GM19452 (cell line): ENCODE results near the gene VEGFA.

Experiments used
- ATAC-seq: cut with Tn5 transposase; IDR thresholded peaks from one replicate; pipeline ENCODE4 v1.9.1; 2021; ENCODE audit not compliant: unreplicated experiment

The VEGFA gene

DNA sequence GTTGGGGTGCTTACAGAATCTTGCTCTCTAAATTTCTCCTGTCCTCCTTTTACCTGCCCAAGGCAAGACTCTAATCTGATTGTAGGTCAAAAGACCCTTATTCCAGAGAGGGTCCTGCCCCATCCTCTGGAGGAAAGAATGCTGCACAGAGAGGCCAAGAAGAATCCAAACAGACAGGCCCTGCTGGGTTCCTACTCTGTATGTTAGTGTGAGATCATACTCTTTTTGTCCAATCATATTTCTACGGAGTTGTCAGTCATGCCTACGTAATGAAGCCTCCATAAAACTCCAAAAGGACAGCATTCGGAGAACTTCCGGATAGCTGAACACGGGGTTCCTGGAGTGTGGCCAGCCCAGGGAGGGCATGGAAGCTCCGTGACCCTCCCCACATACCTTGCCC lies 50.5 kb downstream of the VEGFA start:
- no peak for ATAC-seq

- no peak for ATAC-seq
Observed at GRCh38 chr6:43821101-43821886, 51.3 kb downstream of the VEGFA start.

DNA sequence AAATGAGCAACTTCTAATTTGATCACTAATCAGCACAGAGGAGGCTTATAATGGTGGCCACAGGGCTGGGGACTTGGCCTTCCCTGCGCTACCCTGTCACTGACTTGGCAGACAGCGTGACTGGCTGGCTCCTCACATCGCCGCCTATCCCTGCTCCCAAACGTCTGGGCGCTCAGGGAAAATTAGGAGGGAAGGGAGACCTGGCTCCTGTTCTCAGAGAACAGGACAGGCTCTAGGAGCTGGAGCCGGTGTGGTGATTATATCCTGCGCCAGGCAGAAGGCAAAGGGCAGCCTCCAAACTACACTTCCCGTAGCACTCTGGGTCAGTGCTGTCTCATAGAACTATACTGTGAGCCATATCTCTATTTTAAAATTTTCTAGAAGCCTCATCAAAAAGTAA lies 53.4 kb downstream of the VEGFA start:
- ATAC-seq = no peak

- no peak for ATAC-seq
Observed at GRCh38 chr6:43823879-43824702, 54.1 kb downstream of the VEGFA start.

GRCh38 chr6:43824703-43825064 lies 54.7 kb downstream of the VEGFA start:
- no peak for ATAC-seq

DNA sequence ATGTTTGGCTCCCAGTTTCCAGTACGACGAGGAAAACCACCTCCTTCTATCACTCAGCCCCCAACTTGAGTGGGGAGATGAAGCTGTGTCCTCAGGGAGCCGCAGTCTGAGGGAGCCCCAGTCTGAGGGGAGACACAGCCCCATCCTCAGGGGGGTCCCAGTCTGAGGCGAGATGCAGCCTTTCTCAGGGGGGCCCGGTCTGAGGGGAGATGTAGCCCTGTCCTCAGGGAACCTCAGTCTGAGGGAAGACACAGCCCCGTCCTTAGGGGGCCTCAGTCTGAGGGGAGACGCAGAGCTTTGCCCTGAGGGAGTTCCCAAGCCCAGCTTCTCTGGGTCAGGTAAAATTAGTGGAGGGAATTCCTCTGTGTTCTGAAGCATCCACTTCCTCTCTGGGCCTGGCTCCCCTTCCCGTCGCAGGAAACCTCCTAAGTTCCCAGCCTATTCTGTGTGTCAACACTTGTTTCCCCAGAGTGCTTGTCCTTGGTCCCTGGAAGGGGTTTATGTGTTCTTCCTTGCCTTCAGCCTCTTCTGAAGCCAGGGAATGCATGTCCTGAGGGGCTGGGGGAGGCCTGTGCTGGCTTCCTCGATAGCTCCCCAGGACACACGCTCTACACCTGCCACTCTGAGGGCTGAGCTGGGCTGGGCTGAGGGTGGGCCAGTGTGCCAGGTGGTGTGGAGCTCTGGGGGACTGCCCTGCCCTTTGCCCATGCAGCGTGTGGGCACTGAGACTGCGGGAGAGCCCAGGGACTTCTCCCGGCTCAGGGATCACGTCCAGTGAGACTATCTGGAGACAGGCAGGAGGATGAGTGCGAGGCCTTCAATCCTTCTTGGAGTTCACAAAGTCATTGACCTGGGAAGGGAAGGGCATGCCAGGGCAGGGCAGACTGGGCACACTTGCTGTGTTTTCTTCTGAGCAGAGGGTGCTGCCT lies 55.4 kb downstream of the VEGFA start:
- ATAC-seq = no peak

DNA sequence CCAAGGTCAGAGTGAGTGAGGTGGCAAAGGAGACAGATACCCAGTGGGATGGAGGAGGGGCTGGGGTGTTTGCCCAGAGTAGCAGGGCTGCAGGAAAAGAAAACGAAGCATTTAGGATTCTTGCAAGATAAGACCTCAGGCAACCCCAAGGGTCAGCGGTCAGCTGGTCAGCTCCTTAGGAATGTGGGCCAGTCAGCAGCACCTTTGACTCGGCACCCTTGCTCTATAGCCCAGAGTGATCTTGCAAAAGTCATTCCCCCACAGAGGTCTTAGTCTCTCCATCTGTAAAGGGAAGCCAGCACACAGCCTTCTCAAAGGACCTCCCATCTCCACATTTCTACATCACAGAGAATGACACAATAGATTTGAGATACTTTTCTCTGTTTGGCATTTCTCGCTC lies 56.7 kb downstream of the VEGFA start:
- ATAC-seq = no peak

DNA sequence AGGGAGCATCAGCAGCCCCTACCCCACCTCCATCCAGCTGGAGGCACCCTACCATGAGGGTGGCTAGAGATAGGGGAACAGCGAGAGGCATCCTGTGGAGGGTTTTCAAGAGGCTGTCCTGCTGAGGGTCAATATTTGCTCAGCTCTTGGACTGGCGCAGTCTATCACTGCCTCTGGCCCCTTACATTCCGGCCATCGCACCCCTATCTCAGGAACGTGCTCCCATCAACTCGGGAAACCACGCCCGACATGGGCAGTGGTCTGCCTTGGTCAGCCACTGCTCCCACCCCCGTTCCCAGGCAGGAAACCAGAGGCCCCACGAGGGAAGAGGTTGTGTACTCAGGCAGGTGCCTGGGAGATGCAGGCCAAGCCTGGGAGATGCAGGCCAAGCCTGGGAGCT lies 57.9 kb downstream of the VEGFA start:
- ATAC-seq = no peak

- ATAC-seq = no peak
Observed at GRCh38 chr6:43828711-43829110, 58.7 kb downstream of the VEGFA start.

DNA sequence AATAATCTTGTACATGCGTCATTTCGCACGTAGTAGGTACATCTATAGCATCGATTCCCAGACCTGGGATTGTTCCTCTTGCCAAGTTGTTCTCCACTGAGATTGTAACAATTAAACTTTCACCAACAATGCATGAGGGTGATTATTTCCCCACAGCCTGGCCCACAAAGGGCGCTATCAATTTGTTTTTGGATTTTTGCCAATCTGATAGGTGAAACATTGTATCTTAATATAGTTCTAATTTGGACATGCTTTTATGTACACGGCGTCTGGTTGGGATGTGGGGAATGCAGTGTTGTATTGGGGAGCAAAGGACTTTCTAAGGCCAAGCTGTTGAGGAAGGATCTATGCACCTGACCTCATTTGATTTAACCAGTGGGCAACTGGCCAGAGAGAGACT lies 59.5 kb downstream of the VEGFA start:
- no peak for ATAC-seq

DNA sequence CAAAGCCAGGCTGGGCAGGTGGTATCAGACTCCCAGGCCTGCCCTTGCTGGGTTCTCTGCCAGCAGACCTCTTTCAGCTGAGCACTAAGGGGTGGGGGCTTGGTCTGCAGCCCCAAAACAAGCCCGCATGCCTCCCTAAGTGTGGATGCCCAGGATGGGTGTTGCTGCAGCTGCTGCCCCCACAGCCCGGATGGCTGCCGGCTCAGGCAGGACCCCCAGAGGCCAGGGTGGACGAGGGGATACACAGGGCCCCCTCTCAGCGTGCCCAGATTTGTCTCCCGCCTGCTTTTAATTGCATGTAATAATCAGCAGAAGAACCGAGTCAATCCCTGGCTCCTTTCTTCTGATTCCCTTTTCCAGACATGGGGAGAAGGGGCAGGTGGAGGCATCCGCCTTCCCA lies 60.8 kb downstream of the VEGFA start:
- ATAC-seq = no peak

- no peak for ATAC-seq
Observed at GRCh38 chr6:43831191-43831590, 61.2 kb downstream of the VEGFA start.

DNA sequence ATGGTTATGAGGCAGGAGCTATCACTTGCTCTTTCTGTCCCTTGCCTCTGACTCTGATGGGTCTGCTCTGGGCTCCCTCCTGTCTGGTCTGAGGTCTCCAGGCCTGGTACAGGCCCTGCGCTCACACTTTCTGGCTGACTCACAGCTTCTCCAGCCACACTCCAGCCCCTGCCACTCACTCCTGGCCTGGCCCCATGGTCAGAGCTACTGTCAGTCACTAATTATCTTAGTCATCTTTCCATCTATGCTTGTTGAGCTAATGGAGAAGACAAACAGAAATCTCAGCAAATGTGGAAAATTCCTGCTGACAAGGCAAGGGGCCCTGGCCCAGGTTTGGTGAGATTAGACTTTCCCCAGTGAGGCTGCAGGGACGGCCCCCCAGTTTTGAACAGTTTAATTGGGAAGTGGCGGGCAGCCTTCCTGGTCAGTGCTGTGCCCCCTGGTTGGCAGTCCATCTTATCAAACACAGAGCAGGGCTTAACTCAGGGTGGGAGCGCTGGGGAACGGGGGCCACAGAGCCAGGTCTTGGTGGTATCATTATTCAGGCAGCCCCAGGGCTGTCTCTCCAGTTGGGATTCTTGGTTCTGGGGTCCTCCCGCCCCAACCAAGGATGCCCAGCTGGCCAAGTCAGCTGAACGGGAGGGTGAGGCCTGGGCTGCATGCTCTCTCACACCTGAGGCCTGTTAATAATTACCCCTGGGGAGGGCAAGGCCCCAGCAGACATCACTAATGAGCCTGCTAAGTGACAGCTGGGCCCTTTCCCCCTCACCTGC lies 63.4 kb downstream of the VEGFA start:
- no peak for ATAC-seq

GRCh38 chr6:43833996-43834390 lies 64.0 kb downstream of the VEGFA start:
- no peak for ATAC-seq

DNA sequence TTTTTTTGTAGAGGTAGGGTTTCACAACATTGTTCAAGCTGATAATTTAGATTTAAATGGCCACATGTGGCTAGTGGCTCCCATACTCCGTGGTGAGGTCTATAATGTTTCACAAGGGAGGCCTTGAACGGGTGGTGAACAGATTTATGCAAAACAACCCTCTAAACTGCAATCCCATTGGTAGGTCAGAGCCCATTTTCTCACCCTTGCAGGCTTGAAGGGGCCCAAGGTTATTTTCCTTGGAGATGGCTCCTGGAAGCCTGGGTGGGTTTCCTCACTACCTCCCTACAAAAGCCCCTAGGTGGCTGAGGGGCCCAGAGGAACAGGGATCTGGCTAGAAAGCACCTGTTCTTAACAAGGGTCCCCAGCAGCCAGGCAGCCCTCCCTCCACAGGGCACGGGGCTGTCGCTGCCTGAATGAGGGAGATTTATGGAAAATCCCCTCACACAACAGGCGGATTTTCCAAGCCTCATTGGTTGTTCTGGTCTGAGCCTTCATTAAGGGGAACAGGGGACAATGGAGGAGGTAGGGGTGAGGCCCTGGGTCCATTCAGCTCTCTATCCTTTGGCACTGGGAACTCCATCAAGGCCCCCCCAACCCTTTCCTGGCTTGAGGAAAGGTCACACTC lies 64.6 kb downstream of the VEGFA start:
- no peak for ATAC-seq

- no peak for ATAC-seq
Observed at GRCh38 chr6:43835872-43836419, 65.9 kb downstream of the VEGFA start.
